H1 (cell line): ENCODE data around the gene NKG7. TPM values are rescaled to one million over a fixed set of nuclear protein-coding genes. Genes with fewer than 3 reads are reported as not detected.

Experiments used
- CEBPB ChIP-seq: IDR thresholded peaks from 2 replicates; pipeline ENCODE4 v1.6.1; 2012; ENCODE audit warnings: low read depth, low read length
- CHD7 ChIP-seq: fragments of 300-600 bp; sonication (generic); IDR thresholded peaks from 2 replicates; pipeline ENCODE4 v1.7.1; 2012; ENCODE audit warnings: low read length, moderate library complexity, mild to moderate bottlenecking, inconsistent platforms; ENCODE audit not compliant: insufficient replicate concordance
- MAFK ChIP-seq: IDR thresholded peaks from 2 replicates; pipeline ENCODE4 v1.6.1; 2012; ENCODE audit warnings: low read depth, mild to moderate bottlenecking, improper control_type of control experiment, low read length
- POLR2AphosphoS5 ChIP-seq: IDR thresholded peaks from 2 replicates; pipeline ENCODE4 v1.6.1; 2011; ENCODE audit warnings: low read depth, low read length
- SIRT6 ChIP-seq: IDR thresholded peaks from one replicate; pipeline ENCODE4 v1.7.1; 2012; ENCODE audit warnings: low read length, inconsistent platforms
- SP4 ChIP-seq: IDR thresholded peaks from 2 replicates; pipeline ENCODE4 v1.6.1; 2012; ENCODE audit warnings: low read length, inconsistent platforms
- TAF7 ChIP-seq: optimal IDR thresholded peaks from 2 replicates; pipeline ENCODE3; 2011; ENCODE audit warnings: low read depth, mild to moderate bottlenecking, inconsistent platforms, low read length, moderate library complexity, borderline replicate concordance
- polyA plus RNA-seq, 7 experiments: library from polyadenylated mRNA; depleted of rRNA in 3 of 7; stranded (reverse) in 5 of 7; unstranded in 2 of 7; fragments of >200 nt in 5 of 7; fragments of 200-250 nt in 2 of 7; gene quantifications; 1 replicate in 5 of 7; 2 replicates in 1 of 7; 4 replicates in 1 of 7; pipeline versions ENCODE4 v1.2.1 to v1.2.3, GENCODE V29; 2011 to 2013; ENCODE audit warnings: missing spikeins in 2 of 7, mixed read lengths in 2 of 7
- total RNA-seq: library from RNA; stranded (reverse); fragmentation: NEBNext Ultra II Directional; extraction: Animal tissue kit (Norgen Biotek cat#: 25700); gene quantifications from 2 replicates; pipeline ENCODE4 v1.2.1, GENCODE V29; 2021

Gene NKG7
- total and polyA plus RNA-seq, 2 of the 8 experiments (the other 6 are each of a cell fraction or from before 2014, with no cell fraction given) = not detected

- TF ChIP-seq POLR2AphosphoS5 (no peak), TAF7 (no peak), CHD7 (no peak), CEBPB (no peak), MAFK (no peak), SIRT6 (no peak), SP4 (no peak)
Measured at GRCh38 chr19:51417107-51417809, 44.8 kb upstream of the NKG7 start, which contains the start of gene SIGLEC10 (continued).
